ENCODE results near the gene ZEB1.
A peak's percentile ranks its signal among the peaks of the same experiment; 100 is the strongest.
"Not testable (repeated sequence)": the region's sequence is repeated elsewhere in the genome, so short reads cannot be mapped to it uniquely, and the experiment has no call there.

ZEB1 gene

DNA sequence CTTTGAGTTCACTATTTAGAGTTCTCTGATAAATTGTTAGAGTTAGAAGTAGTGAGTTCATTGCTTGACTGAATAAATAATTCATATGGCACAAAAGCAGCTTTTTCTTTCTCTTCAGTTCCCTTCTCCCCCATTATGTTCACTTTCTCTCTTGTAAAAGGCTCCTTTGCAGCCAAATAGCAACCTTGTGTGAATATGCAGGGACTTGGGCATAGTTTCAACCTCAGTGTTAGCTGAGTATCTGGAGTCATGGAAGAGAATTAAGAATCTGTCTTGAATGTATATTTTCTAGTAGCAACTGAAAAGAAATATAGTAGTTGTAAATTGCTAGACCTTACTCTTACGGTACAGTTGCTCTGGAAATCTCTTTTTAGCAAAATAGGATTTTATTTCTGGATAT is 31.9 kb downstream of the ZEB1 start:
- Histone ChIP-seq H3K27me3 (replicated peaks; ENCODE audit: control insufficient read depth, insufficient read depth, low read length) (no peaks in the 10 kb centered on the region), H3K9me3 (ENCODE audit: control insufficient read depth, low read length) (no peaks in the 10 kb centered on the region), H3K9ac (ENCODE audit: low read length) (no peak overlapping the region), H3K4me3 (ENCODE audit: low read length) (no peak overlapping the region), H3K36me3 (ENCODE audit: control insufficient read depth, insufficient read depth, low read length, severe bottlenecking) (no peaks in the 10 kb centered on the region), H3K4me1 (ENCODE audit: control insufficient read depth, insufficient read depth, low read length) (peaks cover 42% of the 10 kb centered on the region)
- DNase-seq (ENCODE audit: low read depth) = no peak

DNA sequence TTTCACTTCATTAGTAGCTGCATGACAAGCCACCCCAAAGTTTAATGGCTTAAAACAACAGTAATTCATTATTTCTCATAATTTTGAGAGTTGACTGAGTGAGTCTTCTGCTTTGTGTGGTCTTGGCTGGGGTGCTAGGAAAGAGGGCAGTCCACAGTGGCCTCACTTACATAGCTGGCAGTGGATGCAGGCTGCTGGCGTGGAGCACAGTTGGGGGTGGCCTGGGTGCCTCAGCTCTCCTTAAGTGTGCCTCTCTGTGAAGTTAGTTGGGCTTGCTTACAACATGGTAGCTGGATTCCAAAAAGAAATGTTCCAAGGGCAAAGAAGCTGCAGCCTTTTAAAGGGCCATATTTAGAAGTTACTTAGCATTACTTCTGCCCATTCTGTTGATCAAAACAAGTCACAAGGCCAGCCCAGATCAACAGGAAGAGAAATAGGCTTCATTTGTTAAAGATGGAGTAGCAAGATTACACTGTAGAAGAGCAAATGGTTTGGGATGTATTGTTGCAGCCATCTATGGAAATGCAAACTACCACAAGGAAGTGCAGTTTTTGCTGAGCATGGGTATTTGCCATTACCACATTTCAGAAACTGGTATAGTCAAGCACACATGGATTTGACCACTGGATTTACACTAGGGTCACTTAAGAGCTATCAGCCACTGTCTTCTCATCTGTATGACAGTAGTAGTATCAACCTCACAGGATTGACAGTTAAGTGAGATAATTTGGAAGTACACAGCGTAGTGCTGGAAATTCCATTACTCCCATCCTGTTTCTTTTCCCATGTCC is 33.6 kb downstream of the ZEB1 start:
- H3K4me3 ChIP-seq (ENCODE audit: low read length) = no peak overlapping the region
- no peaks in the 10 kb centered on the region for H3K9me3 ChIP-seq (ENCODE audit: control insufficient read depth, low read length)
- peaks cover 55% of the 10 kb centered on the region for H3K4me1 ChIP-seq (ENCODE audit: control insufficient read depth, insufficient read depth, low read length)
- no peaks in the 10 kb centered on the region for H3K27me3 ChIP-seq (replicated peaks; ENCODE audit: control insufficient read depth, insufficient read depth, low read length)
- no peak for DNase-seq (ENCODE audit: low read depth)
- H3K36me3 ChIP-seq (ENCODE audit: control insufficient read depth, insufficient read depth, low read length, severe bottlenecking) = no peaks in the 10 kb centered on the region
- H3K9ac ChIP-seq (ENCODE audit: low read length) = no peak overlapping the region

DNA sequence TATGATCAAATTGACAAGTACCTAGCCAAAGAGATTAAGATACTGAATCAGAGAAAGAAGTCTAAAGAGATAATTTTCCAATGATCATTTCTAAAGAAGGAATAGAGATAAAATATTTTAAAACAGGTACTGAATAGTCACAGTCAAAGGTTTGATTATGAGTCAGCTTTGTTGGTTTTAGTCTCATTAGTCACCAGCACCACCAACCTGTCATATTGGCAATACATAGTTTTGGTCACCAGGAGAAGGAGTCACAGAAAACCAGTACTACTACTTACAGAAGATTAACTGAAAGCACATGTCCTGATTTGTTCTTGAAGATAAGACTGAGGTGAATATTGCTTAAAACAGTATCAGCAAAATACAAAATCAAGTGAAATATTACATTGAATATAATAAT is 34.6 kb downstream of the ZEB1 start:
- peaks cover 63% of the 10 kb centered on the region for H3K4me1 ChIP-seq (ENCODE audit: control insufficient read depth, insufficient read depth, low read length)
- DNase-seq (ENCODE audit: low read depth) = peak; percentile 55

GRCh38 chr10:31358688-31359330 is 39.8 kb downstream of the ZEB1 start:
- Histone ChIP-seq H3K4me1 (ENCODE audit: control insufficient read depth, insufficient read depth, low read length) (peaks cover 68% of the 10 kb centered on the region), H3K27me3 (replicated peaks; ENCODE audit: control insufficient read depth, insufficient read depth, low read length) (no peaks in the 10 kb centered on the region), H3K4me3 (ENCODE audit: low read length) (peak overlapping the region; percentile 70), H3K9me3 (ENCODE audit: control insufficient read depth, low read length) (no peaks in the 10 kb centered on the region), H3K36me3 (ENCODE audit: control insufficient read depth, insufficient read depth, low read length, severe bottlenecking) (peaks cover 11% of the 10 kb centered on the region), H3K9ac (ENCODE audit: low read length) (peak overlapping the region; percentile 66)
- DNase-seq (ENCODE audit: low read depth) = peak; percentile 53

More for the DNA sequence above, 34.6 kb downstream of the ZEB1 start:
- Histone ChIP-seq H3K9me3 (ENCODE audit: control insufficient read depth, low read length) (no peaks in the 10 kb centered on the region), H3K27me3 (replicated peaks; ENCODE audit: control insufficient read depth, insufficient read depth, low read length) (no peaks in the 10 kb centered on the region), H3K4me3 (ENCODE audit: low read length) (no peak overlapping the region), H3K9ac (ENCODE audit: low read length) (no peak overlapping the region), H3K36me3 (ENCODE audit: control insufficient read depth, insufficient read depth, low read length, severe bottlenecking) (no peaks in the 10 kb centered on the region)

DNA sequence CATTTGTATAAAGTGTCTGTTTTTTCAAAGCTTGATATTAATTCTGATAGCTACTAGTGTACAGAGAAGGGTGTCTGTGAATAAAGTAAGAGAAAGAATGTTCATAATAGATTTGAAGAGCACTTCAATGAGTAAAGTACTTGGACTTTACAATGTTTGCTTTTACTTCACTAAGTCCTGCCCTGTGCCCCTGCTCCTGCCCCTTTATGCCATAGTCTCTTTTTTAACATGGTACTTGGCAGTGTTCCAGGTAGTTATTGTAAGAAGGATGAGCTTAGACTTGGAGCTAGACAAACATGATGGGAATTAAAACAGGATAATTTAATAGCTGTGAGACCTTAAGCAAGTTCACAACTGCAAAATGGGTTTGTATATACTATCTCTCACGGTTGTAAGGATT is 41.0 kb downstream of the ZEB1 start:
- H3K9me3 ChIP-seq (ENCODE audit: control insufficient read depth, low read length) = no peaks in the 10 kb centered on the region
- no peaks in the 10 kb centered on the region for H3K27me3 ChIP-seq (replicated peaks; ENCODE audit: control insufficient read depth, insufficient read depth, low read length)
- peaks cover 56% of the 10 kb centered on the region for H3K4me1 ChIP-seq (ENCODE audit: control insufficient read depth, insufficient read depth, low read length)
- no peak overlapping the region for H3K9ac ChIP-seq (ENCODE audit: low read length)
- DNase-seq (ENCODE audit: low read depth) = peak; percentile 50
- H3K36me3 ChIP-seq (ENCODE audit: control insufficient read depth, insufficient read depth, low read length, severe bottlenecking) = peaks cover 14% of the 10 kb centered on the region
- no peak overlapping the region for H3K4me3 ChIP-seq (ENCODE audit: low read length)

DNA sequence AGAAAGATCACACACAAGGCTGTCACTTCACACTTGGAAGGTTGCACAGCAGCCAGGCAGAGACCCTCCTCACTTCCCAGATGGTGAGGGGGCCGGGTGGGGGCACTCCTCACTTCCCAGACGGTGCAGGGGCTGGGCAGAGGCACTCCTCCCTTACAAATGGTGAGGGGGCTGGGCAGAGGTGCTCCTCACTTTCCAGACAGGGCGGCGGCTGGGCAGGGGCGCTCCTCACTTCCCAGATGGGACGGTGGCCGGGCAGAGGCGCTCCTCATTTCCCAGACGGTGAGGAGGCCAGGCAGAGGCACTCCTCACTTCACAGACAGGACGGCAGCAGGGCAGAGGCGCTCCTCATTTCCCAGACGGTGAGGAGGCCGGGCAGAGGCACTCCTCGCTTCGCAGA is 42.5 kb downstream of the ZEB1 start:
- not testable (repeated sequence) for H3K4me3 ChIP-seq (ENCODE audit: low read length); DNase-seq (ENCODE audit: low read depth); H3K27me3 ChIP-seq (replicated peaks; ENCODE audit: control insufficient read depth, insufficient read depth, low read length); H3K9ac ChIP-seq (ENCODE audit: low read length); H3K9me3 ChIP-seq (ENCODE audit: control insufficient read depth, low read length)
- H3K36me3 ChIP-seq (ENCODE audit: control insufficient read depth, insufficient read depth, low read length, severe bottlenecking) = peaks cover 20% of the 10 kb centered on the region
- H3K4me1 ChIP-seq (ENCODE audit: control insufficient read depth, insufficient read depth, low read length) = peaks cover 42% of the 10 kb centered on the region

- H3K4me1 ChIP-seq (ENCODE audit: control insufficient read depth, insufficient read depth, low read length) = peaks cover 36% of the 10 kb centered on the region
- no peaks in the 10 kb centered on the region for H3K27me3 ChIP-seq (replicated peaks; ENCODE audit: control insufficient read depth, insufficient read depth, low read length)
- DNase-seq (ENCODE audit: low read depth) = no peak
- no peaks in the 10 kb centered on the region for H3K9me3 ChIP-seq (ENCODE audit: control insufficient read depth, low read length)
- no peak overlapping the region for H3K9ac ChIP-seq (ENCODE audit: low read length)
- no peak overlapping the region for H3K4me3 ChIP-seq (ENCODE audit: low read length)
- peaks cover 21% of the 10 kb centered on the region for H3K36me3 ChIP-seq (ENCODE audit: control insufficient read depth, insufficient read depth, low read length, severe bottlenecking)
Observed at GRCh38 chr10:31362023-31362641, 43.1 kb downstream of the ZEB1 start.

- H3K27me3 ChIP-seq (replicated peaks; ENCODE audit: control insufficient read depth, insufficient read depth, low read length); H3K9me3 ChIP-seq (ENCODE audit: control insufficient read depth, low read length); H3K4me3 ChIP-seq (ENCODE audit: low read length); H3K9ac ChIP-seq (ENCODE audit: low read length); DNase-seq (ENCODE audit: low read depth): not testable (repeated sequence)
- Histone ChIP-seq H3K4me1 (ENCODE audit: control insufficient read depth, insufficient read depth, low read length) (peaks cover 21% of the 10 kb centered on the region), H3K36me3 (ENCODE audit: control insufficient read depth, insufficient read depth, low read length, severe bottlenecking) (peaks cover 21% of the 10 kb centered on the region)
Observed at GRCh38 chr10:31363696-31364095, 44.7 kb downstream of the ZEB1 start.

GRCh38 chr10:31364238-31364637 is 45.2 kb downstream of the ZEB1 start:
- not testable (repeated sequence) for H3K27me3 ChIP-seq (replicated peaks; ENCODE audit: control insufficient read depth, insufficient read depth, low read length); H3K9me3 ChIP-seq (ENCODE audit: control insufficient read depth, low read length); H3K4me3 ChIP-seq (ENCODE audit: low read length); DNase-seq (ENCODE audit: low read depth); H3K9ac ChIP-seq (ENCODE audit: low read length)
- Histone ChIP-seq H3K36me3 (ENCODE audit: control insufficient read depth, insufficient read depth, low read length, severe bottlenecking) (peaks cover 21% of the 10 kb centered on the region), H3K4me1 (ENCODE audit: control insufficient read depth, insufficient read depth, low read length) (peaks cover 21% of the 10 kb centered on the region)

DNA sequence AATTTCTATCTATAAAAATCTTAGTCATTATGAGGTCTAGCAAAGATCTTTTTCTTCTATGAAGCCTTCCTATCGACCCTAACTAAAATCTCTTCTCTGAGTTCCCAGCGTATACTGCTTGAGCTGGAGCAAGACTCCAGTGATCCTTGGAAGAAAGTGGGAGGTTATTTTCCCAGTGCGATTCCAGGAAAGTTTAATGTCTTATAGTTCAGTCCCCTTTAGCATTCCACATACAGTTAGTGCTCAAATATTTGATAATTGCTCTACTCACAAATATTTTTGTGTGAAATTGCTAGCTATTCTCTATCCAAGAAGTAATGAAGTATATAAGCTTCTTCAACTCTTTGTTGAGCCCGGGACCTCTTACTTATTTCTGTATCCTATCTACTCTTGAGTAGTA is 47.7 kb downstream of the ZEB1 start:
- H3K9me3 ChIP-seq (ENCODE audit: control insufficient read depth, low read length) = no peaks in the 10 kb centered on the region
- no peak overlapping the region for H3K4me3 ChIP-seq (ENCODE audit: low read length)
- no peak overlapping the region for H3K9ac ChIP-seq (ENCODE audit: low read length)
- no peaks in the 10 kb centered on the region for H3K27me3 ChIP-seq (replicated peaks; ENCODE audit: control insufficient read depth, insufficient read depth, low read length)
- H3K36me3 ChIP-seq (ENCODE audit: control insufficient read depth, insufficient read depth, low read length, severe bottlenecking) = peaks cover 21% of the 10 kb centered on the region
- DNase-seq (ENCODE audit: low read depth) = no peak
- peaks cover 13% of the 10 kb centered on the region for H3K4me1 ChIP-seq (ENCODE audit: control insufficient read depth, insufficient read depth, low read length)

GRCh38 chr10:31368724-31369123 is 49.7 kb downstream of the ZEB1 start:
- H3K4me1 ChIP-seq (ENCODE audit: control insufficient read depth, insufficient read depth, low read length) = peaks cover 23% of the 10 kb centered on the region
- peak; percentile 62 for DNase-seq (ENCODE audit: low read depth)
- no peaks in the 10 kb centered on the region for H3K9me3 ChIP-seq (ENCODE audit: control insufficient read depth, low read length)
- no peak overlapping the region for H3K4me3 ChIP-seq (ENCODE audit: low read length)
- H3K36me3 ChIP-seq (ENCODE audit: control insufficient read depth, insufficient read depth, low read length, severe bottlenecking) = peaks cover 10% of the 10 kb centered on the region
- H3K9ac ChIP-seq (ENCODE audit: low read length) = no peak overlapping the region
- H3K27me3 ChIP-seq (replicated peaks; ENCODE audit: control insufficient read depth, insufficient read depth, low read length) = no peaks in the 10 kb centered on the region

Measured in adipocyte (in vitro differentiated cells).